CD4-positive, alpha-beta T cell treated with Interleukin-17A for 1 hour (primary cell): ENCODE measurements around the gene MAPT.
"Not testable (repeated sequence)": the region's sequence is repeated elsewhere in the genome, so short reads cannot be mapped to it uniquely, and the experiment has no call there.

ENCODE experiments used
- DNase-seq: peaks from one replicate; pipeline ENCODE4 v3.0.0-alpha.2; 2020

Gene MAPT

DNA sequence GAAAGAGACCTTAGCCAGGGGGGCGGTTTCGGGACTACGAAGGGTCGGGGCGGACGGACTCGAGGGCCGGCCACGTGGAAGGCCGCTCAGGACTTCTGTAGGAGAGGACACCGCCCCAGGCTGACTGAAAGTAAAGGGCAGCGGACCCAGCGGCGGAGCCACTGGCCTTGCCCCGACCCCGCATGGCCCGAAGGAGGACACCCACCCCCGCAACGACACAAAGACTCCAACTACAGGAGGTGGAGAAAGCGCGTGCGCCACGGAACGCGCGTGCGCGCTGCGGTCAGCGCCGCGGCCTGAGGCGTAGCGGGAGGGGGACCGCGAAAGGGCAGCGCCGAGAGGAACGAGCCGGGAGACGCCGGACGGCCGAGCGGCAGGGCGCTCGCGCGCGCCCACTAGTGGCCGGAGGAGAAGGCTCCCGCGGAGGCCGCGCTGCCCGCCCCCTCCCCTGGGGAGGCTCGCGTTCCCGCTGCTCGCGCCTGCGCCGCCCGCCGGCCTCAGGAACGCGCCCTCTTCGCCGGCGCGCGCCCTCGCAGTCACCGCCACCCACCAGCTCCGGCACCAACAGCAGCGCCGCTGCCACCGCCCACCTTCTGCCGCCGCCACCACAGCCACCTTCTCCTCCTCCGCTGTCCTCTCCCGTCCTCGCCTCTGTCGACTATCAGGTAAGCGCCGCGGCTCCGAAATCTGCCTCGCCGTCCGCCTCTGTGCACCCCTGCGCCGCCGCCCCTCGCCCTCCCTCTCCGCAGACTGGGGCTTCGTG, at the start of gene MAPT:
Gene MAPT, plus strand, starts transcription at position 533 of the 763 bp plus-strand sequence. CDS start 67,784 bp downstream, outside the sequence.
- peak; percentile 86 for DNase-seq

DNA sequence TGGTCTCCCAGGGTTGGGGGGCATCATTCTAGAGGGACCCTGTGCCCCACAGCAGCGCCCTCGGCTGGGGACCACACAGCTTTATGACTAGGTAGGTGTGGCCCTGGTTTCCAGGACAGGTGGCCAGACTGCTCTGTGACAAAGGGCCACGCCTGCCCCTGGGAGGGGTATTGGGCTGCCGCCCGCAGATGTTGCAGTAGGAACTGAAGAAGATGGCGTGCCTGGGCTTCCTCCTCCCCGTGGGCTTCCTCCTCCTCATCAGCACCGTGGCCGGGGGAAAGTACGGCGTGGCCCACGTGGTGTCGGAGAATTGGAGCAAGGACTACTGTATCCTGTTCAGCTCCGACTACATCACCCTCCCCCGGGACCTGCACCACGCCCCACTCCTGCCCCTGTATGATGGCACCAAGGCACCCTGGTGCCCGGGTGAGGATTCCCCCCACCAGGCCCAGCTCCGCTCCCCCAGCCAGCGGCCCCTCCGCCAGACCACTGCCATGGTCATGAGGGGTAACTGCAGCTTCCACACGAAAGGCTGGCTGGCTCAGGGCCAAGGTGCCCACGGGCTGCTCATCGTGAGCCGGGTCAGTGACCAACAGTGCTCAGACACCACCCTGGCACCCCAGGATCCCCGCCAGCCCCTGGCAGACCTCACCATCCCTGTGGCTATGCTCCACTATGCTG, 49.5 kb upstream of the MAPT start, which contains the start of gene SPPL2C:
Gene SPPL2C, plus strand, starts transcription at position 187 of the 681 bp plus-strand sequence. Its CDS starts 26 bp downstream, at position 213.
- DNase-seq, result no peak

DNA sequence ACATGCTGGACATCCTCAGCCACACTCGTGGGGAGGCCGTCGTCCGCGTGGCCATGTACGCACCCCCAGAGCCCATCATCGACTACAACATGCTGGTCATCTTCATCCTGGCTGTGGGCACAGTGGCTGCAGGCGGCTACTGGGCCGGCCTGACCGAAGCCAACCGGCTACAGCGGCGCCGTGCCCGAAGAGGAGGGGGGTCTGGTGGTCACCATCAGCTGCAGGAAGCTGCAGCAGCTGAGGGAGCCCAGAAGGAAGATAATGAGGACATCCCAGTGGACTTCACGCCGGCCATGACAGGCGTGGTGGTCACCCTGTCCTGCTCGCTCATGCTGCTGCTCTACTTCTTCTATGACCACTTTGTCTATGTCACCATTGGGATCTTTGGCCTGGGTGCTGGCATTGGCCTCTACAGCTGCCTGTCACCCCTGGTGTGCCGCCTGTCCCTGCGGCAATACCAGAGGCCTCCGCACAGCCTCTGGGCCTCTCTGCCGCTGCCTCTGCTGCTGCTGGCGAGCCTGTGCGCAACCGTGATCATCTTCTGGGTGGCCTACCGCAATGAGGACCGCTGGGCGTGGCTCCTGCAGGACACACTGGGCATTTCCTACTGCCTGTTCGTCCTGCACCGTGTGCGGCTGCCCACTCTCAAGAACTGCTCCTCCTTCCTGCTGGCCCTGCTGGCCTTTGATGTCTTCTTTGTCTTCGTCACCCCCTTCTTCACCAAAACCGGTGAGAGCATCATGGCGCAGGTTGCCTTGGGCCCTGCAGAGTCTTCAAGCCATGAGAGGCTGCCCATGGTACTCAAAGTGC, 48.8 kb upstream of the MAPT start:
- DNase-seq, result no peak

DNA sequence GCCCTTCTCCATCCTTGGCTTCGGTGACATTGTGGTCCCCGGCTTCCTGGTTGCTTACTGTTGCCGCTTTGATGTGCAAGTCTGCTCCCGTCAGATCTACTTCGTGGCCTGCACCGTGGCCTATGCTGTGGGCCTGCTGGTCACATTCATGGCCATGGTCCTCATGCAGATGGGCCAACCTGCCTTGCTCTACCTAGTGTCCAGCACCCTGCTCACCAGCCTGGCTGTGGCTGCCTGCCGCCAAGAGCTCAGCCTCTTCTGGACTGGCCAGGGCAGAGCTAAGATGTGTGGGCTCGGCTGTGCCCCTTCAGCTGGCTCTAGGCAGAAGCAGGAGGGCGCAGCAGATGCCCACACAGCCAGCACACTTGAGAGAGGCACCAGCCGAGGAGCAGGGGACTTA, 48.1 kb upstream of the MAPT start:
- DNase-seq, result no peak

DNA sequence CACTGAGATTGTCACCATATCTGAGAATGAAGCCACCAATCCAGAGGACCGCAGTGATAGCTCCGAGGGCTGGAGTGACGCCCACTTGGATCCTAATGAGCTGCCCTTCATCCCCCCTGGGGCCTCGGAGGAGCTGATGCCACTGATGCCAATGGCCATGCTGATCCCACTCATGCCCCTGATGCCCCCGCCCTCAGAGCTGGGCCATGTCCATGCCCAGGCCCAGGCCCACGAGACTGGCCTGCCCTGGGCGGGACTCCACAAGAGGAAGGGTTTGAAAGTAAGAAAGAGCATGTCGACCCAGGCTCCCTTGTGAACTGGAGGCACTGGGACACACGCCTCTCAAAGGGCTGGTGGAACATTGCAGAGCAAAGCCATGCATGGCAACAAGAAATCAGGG, 47.7 kb upstream of the MAPT start:
- no peak for DNase-seq

DNA sequence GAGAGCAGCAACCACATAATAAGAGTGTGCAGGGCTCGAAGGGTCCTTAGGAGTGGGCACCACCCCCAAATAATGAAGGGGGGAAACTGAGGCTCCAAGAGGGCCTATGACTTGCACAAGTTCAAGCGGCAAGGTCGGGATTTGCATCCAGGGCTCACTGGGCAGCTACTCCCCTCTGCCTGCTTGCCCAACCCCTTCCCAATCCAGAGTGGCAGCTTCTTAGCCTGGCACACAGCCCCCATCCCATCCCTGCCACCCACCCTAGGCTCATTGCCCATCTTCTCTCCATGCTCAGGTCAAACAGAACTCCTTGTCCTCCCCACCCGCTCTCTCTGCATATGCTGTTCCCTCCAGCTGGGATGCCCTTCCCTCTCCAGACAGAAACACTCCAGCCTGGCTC, 47.3 kb upstream of the MAPT start:
- DNase-seq, result no peak

DNA sequence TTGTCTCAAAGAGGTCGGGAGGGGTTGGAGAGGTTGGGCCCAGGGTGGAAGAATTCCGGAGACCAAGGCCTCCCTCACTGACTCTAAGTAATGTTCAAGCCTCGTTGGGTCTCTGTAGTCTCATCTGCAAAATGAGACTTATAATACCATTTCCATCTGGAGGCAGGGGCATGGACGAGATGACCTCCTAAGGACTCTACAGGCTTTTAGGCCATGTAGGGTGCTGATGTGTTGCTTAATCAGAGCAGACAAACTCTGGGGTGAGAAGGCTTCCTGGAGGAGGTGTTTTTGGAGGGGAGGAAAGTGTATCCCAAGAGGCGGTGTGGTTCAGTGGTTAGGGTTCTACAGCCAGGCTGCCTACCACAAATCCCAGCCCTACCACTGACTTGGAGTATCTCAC, 46.6 kb upstream of the MAPT start:
- no peak for DNase-seq

DNA sequence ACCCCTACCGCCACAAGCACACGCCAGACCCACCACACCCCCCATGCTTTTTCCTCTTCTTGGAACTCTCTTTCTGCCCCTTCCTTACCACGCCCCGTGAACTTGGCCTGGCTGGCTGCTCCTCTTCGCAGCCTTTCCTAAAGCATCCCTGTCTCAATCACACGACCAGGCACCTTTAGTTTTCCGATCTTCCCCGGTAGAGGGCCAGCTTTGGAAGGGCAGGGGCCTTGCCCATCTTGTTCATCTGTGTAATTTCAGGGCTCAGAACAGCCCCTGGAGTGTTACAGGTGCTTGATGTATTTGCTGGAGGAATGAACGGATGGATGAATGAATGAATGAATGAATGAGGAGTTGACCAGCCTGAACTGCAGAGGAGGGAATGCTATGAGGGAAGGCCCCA, 45.9 kb upstream of the MAPT start:
- no peak for DNase-seq

DNA sequence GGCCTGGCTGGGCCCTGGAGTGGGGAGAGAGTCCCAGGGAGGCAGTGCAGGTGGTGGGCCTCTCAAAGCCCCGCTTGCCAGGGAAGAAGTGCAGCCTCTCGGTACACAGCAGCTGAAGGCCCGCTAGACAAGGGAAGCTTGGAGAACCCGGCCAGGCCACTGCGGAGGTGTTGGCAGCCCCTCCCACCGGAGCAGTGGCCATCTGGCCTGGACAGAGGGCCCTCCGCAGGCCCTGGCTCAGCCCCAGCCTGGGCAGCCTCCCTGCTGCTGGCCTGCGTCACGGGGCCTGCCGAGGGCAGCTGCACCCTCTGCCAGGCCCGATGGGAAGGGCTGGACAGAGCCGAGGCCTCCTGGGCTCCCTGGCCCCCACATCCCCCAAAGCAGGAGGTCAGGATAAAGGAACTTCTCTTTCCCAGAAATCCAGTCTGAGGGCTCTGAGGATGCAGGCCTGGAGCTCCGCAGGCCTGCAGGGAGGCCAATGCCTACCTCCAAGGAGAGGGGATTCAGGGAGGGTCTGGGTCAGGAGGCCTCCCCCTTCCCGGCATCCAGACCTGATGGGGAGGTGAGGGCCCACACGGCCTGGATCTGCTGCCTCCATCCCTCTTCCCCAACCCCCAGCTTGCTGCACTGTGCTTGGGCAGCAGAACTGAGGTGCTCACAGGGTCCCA, 45.4 kb upstream of the MAPT start:
- no peak for DNase-seq

DNA sequence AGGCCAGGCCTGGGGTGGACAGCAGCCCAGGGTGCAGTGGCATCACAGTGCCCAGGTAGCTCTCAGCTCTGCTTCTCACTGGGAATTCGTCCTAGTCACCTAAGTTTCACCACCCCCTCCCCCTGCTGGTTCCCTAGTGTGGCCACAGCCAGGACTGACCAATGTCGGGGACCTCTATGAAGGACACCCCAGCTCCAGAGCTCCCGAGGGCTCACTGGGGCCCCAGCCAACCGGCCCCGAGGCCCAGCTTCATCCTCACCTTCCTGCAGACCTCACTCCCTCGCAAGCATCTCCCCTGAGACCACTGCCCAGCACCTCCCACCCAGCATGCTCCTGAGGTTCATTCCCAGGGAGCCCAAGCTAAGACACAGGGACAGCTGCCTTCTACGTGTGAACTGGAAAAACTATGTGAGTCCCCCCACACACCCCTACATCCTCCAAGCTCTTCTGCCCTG, 44.8 kb upstream of the MAPT start:
- no peak for DNase-seq

DNA sequence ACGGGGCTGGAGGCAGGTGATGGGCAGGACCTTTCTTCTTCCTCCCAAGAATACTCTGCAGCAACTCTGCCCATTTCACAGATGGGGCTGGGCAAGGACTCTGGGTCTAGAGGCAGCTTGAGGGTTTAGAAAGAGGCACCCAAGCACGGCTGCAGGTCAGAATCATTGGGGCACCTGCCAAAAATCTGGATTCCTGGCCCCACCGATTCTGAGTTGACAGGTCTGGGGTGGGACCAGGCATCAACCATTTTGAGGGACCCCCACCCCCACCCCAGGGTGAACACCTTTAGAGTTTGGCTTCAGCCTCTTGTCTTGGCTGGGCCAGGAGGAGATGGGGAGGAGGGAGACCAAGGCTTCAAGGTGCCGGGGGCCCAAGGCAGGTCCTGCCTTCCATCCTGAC, 44.3 kb upstream of the MAPT start:
- DNase-seq, result no peak

DNA sequence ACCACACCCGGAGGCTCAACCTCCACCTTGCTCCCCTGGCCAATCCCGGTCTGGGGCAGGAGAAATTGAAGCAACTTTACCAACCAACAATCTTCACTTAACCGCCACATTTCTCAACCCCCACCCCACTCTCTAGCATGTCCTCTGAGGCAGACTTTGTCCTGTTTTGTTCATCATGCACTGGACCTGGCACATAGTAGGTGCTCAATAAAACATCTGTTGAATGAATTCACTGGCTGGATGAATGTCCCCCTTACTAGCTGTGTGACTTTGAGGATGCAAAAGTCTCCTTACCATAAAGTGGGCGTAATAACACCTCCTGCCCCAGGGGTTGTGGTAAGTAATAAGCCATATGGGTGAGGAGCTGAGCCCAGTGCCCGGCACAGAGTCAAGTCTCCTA, 43.9 kb upstream of the MAPT start:
- DNase-seq, result no peak

DNA sequence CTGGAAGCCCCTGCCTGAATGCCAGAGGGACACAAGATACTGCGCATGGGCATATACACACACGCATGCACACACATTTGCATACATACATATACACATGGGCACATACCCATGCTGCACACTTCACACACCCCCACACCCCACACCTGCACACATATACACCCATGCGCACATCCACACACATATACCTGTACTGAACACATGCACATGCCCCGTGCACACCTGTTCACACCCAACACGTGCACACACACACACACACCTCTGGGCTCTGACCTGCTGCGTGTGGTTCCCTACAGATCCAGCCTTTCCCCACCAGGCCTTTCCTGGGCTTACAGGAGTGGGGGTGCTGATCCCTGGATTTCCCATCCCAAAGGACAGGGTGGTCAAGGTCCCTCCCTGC, 43.3 kb upstream of the MAPT start:
- DNase-seq, result no peak

DNA sequence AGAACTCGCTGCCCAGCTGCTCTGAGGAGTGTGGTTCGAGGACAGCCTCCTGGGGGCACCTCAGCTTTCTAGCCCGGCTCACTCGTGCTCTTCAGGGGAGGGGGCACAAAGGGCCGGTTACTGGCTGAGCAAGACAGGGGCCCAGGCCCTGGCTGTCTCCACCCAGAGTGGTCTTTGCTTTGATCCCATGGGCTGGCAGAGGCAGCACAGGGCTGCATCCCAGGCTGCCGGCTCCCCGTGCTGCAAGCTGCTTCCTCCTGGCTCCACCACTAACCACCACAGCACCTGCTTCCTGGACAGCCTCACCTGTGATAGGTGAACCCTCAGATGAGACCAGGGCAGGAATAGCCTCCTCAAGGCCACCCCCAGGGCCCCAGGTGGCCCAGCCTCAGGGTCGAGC, 42.9 kb upstream of the MAPT start:
- no peak for DNase-seq

DNA sequence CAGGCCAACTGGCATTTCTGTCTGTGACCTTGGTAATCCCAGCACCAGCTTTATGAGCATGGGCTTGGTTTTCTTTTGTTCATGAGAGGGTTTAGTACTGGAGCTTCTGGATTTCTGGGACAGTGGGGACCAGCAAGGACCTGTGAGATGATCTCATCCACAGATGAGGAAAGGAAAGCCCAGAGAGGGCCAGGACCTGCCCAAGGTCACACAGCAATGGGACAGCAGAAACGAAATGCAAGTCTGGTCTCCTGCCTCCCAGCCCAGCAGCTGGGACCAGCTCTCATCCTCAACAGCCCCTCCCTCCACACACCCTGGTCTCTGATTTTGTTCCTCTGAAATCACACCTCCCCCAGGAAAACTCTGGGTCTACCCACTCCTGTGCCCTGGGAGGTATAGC, 42.5 kb upstream of the MAPT start:
- no peak for DNase-seq

DNA sequence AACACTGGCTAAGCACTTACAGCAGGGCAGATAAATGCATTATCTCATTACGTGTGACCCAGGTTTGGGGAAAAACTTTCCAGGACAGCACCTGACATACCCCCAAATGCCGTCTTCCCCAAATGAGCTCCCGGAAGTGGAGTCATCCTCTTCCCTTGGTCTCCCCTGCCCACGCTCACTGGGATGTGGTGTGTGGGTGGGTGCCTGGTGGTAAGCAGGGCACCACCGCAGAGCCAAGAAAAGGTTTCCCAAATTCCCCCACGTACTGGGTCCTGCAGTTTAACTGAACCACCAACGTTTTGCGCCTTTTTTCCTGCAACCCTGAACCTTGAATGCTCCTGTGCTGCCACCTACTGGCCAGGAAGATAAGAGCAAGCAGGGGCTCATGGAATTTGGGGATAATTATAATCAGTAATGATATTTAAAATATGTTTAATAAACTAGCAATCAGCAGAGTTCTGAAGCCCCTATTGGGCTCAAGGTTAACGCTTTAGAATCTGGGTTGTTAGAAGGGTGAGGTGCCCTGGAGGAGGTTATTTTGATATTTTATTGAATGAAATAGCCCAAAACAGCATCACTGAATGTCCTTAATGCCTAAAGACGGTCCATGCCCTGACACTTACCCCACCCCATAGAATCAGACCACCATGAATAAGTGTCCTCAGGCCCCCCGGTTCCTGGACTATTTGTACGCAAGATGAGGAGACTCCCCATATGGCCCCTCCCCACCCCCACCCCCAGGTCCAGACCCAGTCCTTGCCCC, 41.6 kb upstream of the MAPT start:
- peak; percentile 53 for DNase-seq

DNA sequence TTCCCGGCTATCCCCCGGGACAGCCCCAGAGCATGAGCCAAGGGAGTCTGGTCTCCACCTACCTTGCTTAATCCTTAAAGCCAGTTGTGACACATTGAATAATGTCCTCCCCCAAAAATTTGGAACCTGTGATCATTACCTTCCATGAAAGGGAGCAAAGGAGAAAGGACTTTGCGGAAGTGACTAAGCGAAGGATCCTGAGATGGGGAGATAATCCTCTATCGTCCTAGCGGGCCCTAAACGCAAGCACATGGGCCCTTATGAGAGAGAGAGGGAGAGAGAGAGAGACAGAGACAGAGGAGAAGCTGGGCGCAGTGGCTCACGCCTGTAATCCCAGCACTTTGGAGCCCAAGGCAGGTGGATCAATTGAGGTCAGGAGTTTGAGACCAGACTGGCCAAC, 40.1 kb upstream of the MAPT start:
- no peak for DNase-seq

DNA sequence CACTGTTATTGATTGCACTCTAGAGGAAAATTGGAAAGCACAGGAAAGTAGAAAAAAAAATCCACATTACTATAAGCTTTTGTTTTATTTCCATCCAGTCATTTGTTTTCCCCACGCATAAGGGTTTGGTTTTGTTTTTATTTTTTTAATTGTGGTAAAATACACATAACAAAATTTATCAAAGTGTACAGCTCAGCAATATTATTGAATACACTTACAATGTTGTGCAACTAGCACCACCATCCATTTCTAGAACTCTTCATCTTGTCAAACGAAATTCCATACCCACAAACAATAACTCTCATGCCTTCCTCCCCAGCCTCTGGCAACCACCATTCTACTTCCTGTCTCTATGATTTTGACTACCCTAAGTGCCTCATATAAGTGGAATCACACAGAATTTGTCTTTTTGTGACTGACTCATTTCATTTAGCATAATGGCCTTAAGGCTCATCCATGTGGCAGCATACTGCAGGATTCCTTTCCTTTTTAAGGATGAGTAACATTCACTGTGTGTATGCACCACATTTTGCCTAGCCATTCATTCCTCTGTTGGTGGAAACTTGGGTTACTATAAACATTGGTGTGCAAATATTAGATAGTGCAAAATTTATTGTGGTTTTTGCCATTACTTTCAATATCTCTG, 38.5 kb upstream of the MAPT start:
- DNase-seq, result no peak

DNA sequence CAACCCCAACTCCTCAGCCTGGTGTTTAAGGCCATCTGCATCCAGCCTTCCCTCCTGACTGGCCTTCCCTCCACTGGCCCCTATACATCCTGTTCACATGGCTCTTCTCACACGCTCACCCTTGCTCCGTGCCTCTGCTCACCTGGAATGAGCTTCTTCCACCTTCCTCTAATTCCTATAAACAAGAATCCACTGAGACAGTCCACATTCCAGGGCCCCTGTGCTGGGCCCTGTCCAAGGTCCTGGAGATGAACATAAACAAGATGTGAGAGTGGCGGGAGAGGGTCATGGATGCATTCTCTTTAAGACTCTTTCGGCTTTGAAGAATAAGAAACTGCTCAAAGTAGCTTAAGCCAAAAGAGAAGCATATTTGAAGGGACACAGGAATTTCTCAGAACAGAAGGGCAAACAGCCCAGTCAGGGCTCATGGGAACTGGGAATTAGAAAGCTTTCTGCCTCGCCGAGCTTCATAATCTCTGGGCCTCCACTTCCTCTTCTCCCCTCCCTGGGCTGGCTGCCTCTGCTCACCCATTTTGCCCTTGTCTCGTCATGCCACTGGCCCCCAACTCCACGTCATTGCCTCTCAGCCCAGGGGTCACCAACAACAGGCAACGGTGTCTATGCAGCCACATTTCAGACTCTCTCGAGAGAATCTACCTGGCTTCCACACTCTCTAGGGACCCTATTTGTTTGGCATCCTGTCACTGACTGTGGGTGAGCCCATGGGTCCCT, 36.2 kb upstream of the MAPT start:
- no peak for DNase-seq

DNA sequence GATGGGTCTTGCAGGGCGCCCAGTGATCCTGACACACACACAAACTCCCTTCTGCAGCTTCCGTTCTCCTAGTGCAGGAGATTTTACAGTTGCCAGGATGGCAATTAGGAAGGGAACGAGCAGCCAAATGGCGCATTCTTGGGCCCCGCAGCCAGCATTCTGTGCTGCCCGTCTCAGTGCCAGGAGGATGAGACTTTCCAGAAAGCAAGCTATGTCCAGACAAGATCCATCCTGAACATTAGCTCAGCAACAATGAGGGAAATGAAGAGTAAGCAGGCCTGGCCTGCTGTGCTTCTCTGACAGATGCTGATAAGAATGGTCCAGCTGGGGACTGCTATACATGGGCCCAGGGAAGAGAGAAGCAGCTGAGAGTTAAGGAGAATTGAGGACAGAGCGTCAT, 33.2 kb upstream of the MAPT start:
- no peak for DNase-seq

DNA sequence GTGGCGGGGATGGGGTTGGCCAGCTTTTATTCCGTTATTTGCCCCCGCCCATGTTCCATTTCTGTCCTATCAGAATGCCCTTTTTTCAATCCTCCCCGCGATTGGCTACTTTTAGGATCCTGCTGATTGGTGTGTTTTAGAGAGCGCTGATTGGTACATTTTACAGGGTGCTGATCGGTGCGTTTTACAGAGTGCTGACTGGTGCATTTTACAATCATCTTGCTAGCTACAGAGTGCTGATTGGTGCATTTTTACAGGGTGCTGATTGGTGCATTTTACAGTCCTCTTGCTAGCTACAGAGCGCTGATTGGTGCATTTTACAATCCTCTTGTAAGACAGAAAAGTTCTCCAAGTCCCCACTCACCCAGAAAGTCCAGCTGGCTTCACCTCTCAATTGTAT, 32.2 kb upstream of the MAPT start:
- not testable (repeated sequence) for DNase-seq
